ENCODE data around the gene CLIP1.
"Not testable (repeated sequence)": the region's sequence is repeated elsewhere in the genome, so short reads cannot be mapped to it uniquely, and the experiment has no call there.

CLIP1 gene

DNA sequence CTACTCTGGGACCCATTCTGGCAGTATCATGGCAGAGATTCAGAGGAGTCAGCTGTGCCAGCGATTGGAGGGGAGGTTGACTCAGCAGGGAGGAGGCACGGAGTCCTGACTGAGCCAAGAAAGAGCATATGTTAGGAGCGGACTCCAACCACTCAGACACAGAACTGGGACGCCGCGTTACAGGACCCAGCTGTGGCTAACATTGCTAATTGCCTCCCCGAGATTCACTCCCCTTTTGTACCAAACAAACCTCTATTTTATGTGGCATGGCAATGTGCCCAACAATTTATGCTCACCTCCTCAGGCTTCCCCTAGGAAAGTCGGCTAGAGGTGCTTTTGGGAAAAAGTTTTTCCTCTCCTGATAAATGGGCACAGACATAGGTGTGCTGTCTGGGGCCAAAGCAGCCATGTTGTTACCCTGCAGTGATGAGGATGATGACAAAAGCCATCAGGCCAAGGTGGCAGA is 15.2 kb upstream of the CLIP1 start:
- Histone ChIP-seq H3K9me3 (ENCODE audit: control insufficient read depth, insufficient read depth, low read length) (no peaks in the 10 kb centered on the region), H3F3A (ENCODE audit: control insufficient read depth, insufficient read depth) (no peaks in the 10 kb centered on the region), H3K4me3 (ENCODE audit: low read length) (no peak overlapping the region), H3K27ac (ENCODE audit: low read depth, low read length) (no peak overlapping the region), H3K4me2 (ENCODE audit: low read length) (no peak overlapping the region), H4K20me1 (ENCODE audit: control insufficient read depth, insufficient read depth, low read depth, low read length) (no peaks in the 10 kb centered on the region), H3K27me3 (ENCODE audit: control insufficient read depth, low read length) (no peaks in the 10 kb centered on the region), H3K36me3 (ENCODE audit: control insufficient read depth, low read length) (no peaks in the 10 kb centered on the region), H3K79me2 (ENCODE audit: control insufficient read depth, low read length) (no peaks in the 10 kb centered on the region), H3K9me2 (replicated peaks; ENCODE audit: control insufficient read depth, low read length) (no peaks in the 10 kb centered on the region), H3K4me1 (ENCODE audit: control insufficient read depth, low read length) (no peaks in the 10 kb centered on the region)
- TF ChIP-seq CTCF (IDR thresholded peaks at IDR 0.05; ENCODE audit: low read depth, low read length, poor library complexity, severe bottlenecking): no peak
- no peak for TF ChIP-seq EZH2phosphoT487 (IDR thresholded peaks at IDR 0.05; ENCODE audit: borderline replicate concordance, low read length)

GRCh38 chr12:122435186-122435585 is 12.7 kb upstream of the CLIP1 start:
- Histone ChIP-seq H3K9me2 (replicated peaks; ENCODE audit: control insufficient read depth, low read length) (no peaks in the 10 kb centered on the region), H3K36me3 (ENCODE audit: control insufficient read depth, low read length) (no peaks in the 10 kb centered on the region), H3K4me2 (ENCODE audit: low read length) (no peak overlapping the region), H3K27ac (ENCODE audit: low read depth, low read length) (no peak overlapping the region), H4K20me1 (ENCODE audit: control insufficient read depth, insufficient read depth, low read depth, low read length) (no peaks in the 10 kb centered on the region), H3K4me1 (ENCODE audit: control insufficient read depth, low read length) (no peaks in the 10 kb centered on the region), H3K27me3 (ENCODE audit: control insufficient read depth, low read length) (no peaks in the 10 kb centered on the region), H3K79me2 (ENCODE audit: control insufficient read depth, low read length) (no peaks in the 10 kb centered on the region), H3F3A (ENCODE audit: control insufficient read depth, insufficient read depth) (no peaks in the 10 kb centered on the region), H3K4me3 (ENCODE audit: low read length) (no peak overlapping the region), H3K9me3 (ENCODE audit: control insufficient read depth, insufficient read depth, low read length) (no peaks in the 10 kb centered on the region)
- no peak for TF ChIP-seq CTCF (IDR thresholded peaks at IDR 0.05; ENCODE audit: low read depth, low read length, poor library complexity, severe bottlenecking)
- TF ChIP-seq EZH2phosphoT487 (IDR thresholded peaks at IDR 0.05; ENCODE audit: borderline replicate concordance, low read length): no peak

DNA sequence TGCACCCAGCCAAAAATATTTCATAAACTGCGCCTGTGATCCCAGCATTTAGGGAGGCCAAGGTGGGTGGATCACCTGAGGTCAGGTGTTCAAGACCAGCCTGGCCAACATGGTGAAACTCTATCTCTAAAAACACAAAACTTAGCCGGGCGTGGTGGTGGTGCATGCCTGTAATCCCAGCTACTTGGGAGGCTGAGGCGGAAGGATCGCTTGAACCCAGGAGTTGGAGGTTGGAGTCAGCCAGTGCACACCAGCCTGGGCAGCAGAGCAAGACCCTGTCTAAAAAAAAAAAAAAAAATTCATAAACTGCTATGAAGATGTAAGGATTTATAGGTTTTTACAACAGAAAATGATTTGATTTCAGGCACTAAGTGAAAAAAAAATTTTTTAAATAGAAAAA is 6.6 kb upstream of the CLIP1 start:
- not testable (repeated sequence) for H3K36me3 ChIP-seq (ENCODE audit: control insufficient read depth, low read length); H3K27ac ChIP-seq (ENCODE audit: low read depth, low read length); H3F3A ChIP-seq (ENCODE audit: control insufficient read depth, insufficient read depth); H3K9me3 ChIP-seq (ENCODE audit: control insufficient read depth, insufficient read depth, low read length); H3K4me3 ChIP-seq (ENCODE audit: low read length); H3K27me3 ChIP-seq (ENCODE audit: control insufficient read depth, low read length); H3K4me1 ChIP-seq (ENCODE audit: control insufficient read depth, low read length); H3K4me2 ChIP-seq (ENCODE audit: low read length); H3K9me2 ChIP-seq (replicated peaks; ENCODE audit: control insufficient read depth, low read length); H4K20me1 ChIP-seq (ENCODE audit: control insufficient read depth, insufficient read depth, low read depth, low read length); H3K79me2 ChIP-seq (ENCODE audit: control insufficient read depth, low read length)

DNA sequence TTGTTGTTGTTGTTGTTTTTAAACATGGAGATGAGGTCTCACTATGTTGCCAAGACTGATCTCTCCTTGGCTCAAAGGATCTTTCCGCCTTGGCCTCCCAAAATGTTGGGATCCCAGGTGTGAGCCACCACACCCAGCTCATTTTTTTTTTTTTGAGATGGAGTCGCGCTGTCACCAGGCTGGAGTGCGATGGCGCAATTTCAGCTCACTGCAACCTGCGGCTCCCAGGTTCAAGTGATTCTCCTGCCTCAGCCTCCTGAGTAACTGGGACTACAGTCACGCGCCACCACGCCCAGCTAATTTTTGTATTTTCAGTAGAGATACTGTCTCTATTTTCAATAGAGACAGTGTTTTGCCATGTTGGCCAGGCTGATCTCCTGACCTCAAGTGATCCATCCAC is 4.9 kb upstream of the CLIP1 start:
- peaks cover 7% of the 10 kb centered on the region for H3K27me3 ChIP-seq (ENCODE audit: control insufficient read depth, low read length)
- H3K4me3 ChIP-seq (ENCODE audit: low read length): no peak overlapping the region
- no peak overlapping the region for H3K27ac ChIP-seq (ENCODE audit: low read depth, low read length)
- TF ChIP-seq EZH2phosphoT487 (IDR thresholded peaks at IDR 0.05; ENCODE audit: borderline replicate concordance, low read length) (no peak), CTCF (IDR thresholded peaks at IDR 0.05; ENCODE audit: low read depth, low read length, poor library complexity, severe bottlenecking) (no peak)
- no peaks in the 10 kb centered on the region for H3K36me3 ChIP-seq (ENCODE audit: control insufficient read depth, low read length)
- H3K9me2 ChIP-seq (replicated peaks; ENCODE audit: control insufficient read depth, low read length): no peaks in the 10 kb centered on the region
- no peaks in the 10 kb centered on the region for H4K20me1 ChIP-seq (ENCODE audit: control insufficient read depth, insufficient read depth, low read depth, low read length)
- no peak overlapping the region for H3K4me2 ChIP-seq (ENCODE audit: low read length)
- H3K4me1 ChIP-seq (ENCODE audit: control insufficient read depth, low read length): peaks cover 24% of the 10 kb centered on the region
- peaks cover 12% of the 10 kb centered on the region for H3F3A ChIP-seq (ENCODE audit: control insufficient read depth, insufficient read depth)
- H3K79me2 ChIP-seq (ENCODE audit: control insufficient read depth, low read length): no peaks in the 10 kb centered on the region
- no peaks in the 10 kb centered on the region for H3K9me3 ChIP-seq (ENCODE audit: control insufficient read depth, insufficient read depth, low read length)
